Measurements from ENCODE around the gene TNS1.

- TF ChIP-seq EZH2 (IDR thresholded peaks at IDR 0.05) (no peak), FOXP2 (optimal IDR thresholded peaks at IDR 0.05; ENCODE audit: control extremely low read depth, extremely low read length, insufficient read depth) (no peak)
Observed at GRCh38 chr2:217822296-217823252, 180.2 kb downstream of the TNS1 start.

All from SK-N-MC (cell line).